ENCODE data around the gene NACA2.

DNA sequence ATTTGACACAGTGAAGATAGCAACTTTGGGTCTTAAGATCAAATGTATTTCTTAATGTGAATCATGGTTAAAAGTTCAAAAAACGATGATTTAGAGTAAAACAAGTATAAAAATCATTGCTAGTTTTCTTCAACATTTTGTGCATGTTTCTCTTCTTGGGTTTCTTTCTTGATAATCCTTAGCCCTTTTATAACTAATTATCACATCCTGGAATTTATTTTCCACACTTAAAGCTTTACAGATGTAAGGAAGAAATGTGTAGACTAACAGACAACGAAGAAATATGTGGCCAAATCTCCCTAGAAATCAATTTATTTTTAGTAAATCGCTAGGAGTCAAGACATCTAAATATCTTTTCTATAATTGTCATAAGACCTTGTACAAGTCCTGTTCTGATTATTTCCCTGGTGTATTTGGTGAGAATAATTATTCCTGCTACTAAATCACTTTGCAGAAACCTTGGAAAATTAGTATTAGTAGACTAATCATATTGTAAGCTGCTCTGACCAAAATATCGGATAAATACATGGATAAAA is 4.9 kb downstream of the NACA2 start:
- TF ChIP-seq POLR2A (IDR thresholded peaks at IDR 0.05) (no peak), CTCF (IDR thresholded peaks at IDR 0.05) (no peak)
